Rectal smooth muscle tissue (tissue), 1 donor: ENCODE results near the gene PIAS1.

Experiments
- H3K27ac ChIP-seq: one replicate; pipeline ENCODE4 v1.7.0; 2013; ENCODE audit warnings: low read depth, low read length, inconsistent platforms
- H3K27me3 ChIP-seq: one replicate; pipeline ENCODE4 v1.7.0; 2013; ENCODE audit warnings: low read length; ENCODE audit not compliant: control insufficient read depth, insufficient read depth
- H3K36me3 ChIP-seq: one replicate; pipeline ENCODE4 v1.7.0; 2013; ENCODE audit warnings: low read length; ENCODE audit not compliant: control insufficient read depth, insufficient read depth
- H3K4me1 ChIP-seq: one replicate; pipeline ENCODE4 v1.7.0; 2013; ENCODE audit warnings: low read length; ENCODE audit not compliant: control insufficient read depth, insufficient read depth
- H3K4me3 ChIP-seq: one replicate; pipeline ENCODE4 v1.7.0; 2013; ENCODE audit warnings: low read length
- H3K9ac ChIP-seq: one replicate; pipeline ENCODE4 v1.7.0; 2013; ENCODE audit warnings: low read length

The PIAS1 gene

DNA sequence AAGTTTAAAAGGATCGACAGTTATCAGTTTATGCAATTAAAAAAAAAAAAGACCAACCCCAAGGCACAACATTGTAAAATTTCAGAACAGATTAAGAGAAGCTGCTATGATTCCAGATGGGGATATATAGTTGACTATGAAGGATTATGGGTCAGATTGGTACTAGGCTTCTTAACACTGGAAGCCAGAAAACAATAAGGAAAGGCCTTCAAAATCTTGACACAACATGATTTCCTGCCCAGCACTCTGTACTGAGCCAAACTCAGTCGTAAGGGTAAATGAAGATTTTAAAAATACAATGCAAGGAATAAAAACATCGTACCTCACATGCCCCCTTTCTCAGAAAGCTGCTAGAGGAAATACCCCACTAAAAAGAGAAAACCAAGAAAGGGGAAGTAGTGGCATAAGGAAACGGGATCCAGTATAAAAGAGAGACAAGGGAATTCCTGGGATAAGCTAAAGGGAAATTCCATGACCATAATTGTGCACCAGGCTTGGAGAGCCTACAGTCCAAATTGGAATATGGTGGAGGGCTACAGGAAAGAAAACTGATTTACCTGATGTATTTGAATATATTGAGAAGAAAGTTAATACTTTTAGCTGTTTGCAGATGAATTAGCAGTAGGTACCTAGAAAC is 27.9 kb downstream of the PIAS1 start:
- Histone ChIP-seq H3K9ac (no peak overlapping the region), H3K4me3 (no peak overlapping the region), H3K36me3 (peaks cover 5% of the 10 kb centered on the region), H3K27ac (no peak overlapping the region), H3K4me1 (peaks cover 6% of the 10 kb centered on the region), H3K27me3 (no peaks in the 10 kb centered on the region)

DNA sequence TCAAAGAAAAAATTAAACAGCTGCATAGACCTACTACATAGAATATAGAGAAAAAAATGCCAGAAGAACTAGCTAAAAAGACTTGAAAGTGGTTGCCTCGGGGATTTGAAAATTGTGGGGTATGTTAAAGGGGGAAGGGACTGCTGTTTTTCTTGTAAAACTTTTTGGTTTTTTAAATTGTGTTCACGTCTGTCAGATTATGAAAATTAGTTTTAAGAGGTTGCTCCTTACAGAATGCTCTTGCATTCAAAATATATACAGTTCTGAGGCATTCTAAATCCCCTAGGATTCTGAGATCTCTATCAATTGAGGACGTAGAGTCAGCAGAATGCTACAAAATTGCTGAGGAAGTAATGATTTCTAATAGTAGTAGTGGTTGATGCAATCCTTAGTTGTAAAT is 28.6 kb downstream of the PIAS1 start:
- Histone ChIP-seq H3K4me3 (no peak overlapping the region), H3K36me3 (peaks cover 5% of the 10 kb centered on the region), H3K4me1 (peaks cover 4% of the 10 kb centered on the region), H3K27ac (no peak overlapping the region), H3K27me3 (no peaks in the 10 kb centered on the region), H3K9ac (no peak overlapping the region)

DNA sequence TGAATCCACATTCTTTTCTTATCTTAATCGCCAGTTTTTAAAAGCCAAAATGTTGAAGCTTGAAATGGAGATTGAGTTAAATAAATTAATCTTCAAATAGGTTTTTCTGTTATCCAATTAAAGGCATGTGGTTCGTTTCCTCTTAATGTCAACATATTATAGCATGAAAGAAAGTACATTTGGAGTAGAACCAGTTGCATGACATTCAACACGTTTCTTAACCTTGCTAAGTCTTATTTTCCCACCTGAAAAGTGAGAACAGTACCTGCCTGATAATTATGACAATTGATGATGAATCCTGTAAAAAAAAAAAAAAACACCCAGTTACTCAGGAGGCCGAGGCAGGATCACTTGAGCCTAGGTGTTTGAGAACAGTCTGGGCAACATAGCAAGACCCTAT is 29.3 kb downstream of the PIAS1 start:
- Histone ChIP-seq H3K4me1 (peaks cover 2% of the 10 kb centered on the region), H3K9ac (no peak overlapping the region), H3K4me3 (no peak overlapping the region), H3K36me3 (peaks cover 5% of the 10 kb centered on the region), H3K27me3 (no peaks in the 10 kb centered on the region), H3K27ac (no peak overlapping the region)

DNA sequence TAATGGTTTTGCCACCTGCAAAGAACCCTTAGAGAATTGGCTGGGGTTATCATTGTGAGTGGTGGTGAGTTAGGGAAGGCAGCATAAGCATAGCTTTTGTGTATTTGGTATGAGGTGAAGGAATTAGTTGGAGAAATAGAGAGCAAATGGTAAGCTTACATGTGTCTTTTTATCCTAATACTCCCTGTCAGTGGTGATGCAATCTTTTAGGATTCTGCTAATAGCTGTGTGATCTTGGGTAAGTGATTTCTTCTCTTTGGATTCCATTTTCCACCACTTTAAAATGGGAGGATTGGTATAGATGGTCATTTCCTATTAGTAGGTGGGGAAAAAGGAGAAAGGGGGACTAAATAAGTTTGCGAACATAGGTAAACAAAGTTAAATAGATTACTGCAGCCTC is 30.9 kb downstream of the PIAS1 start:
- no peaks in the 10 kb centered on the region for H3K27me3 ChIP-seq
- H3K4me1 ChIP-seq, result peaks cover 2% of the 10 kb centered on the region
- peaks cover 5% of the 10 kb centered on the region for H3K36me3 ChIP-seq
- H3K4me3 ChIP-seq, result no peak overlapping the region
- no peak overlapping the region for H3K9ac ChIP-seq
- H3K27ac ChIP-seq, result no peak overlapping the region

DNA sequence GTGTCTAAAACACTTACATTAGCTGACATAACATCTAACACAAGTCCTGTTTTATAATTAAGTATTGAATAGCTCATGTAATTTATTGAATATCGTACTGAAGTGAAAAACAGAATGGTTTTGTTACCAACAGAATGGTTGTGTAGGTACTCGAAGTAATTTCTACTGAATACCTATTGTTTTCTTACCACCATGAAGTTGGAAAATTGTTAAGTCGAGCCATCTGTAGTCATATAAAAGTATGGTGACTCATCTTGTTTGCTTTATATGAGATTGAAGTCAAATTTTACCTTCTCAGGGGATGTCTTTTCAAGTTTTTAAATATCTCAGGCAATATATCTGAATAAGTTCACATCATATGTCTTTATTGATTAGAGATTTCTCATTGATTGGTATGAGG is 37.6 kb downstream of the PIAS1 start:
- H3K27me3 ChIP-seq, result no peaks in the 10 kb centered on the region
- H3K27ac ChIP-seq, result no peak overlapping the region
- peaks cover 3% of the 10 kb centered on the region for H3K36me3 ChIP-seq
- no peak overlapping the region for H3K4me3 ChIP-seq
- no peak overlapping the region for H3K9ac ChIP-seq
- peaks cover 3% of the 10 kb centered on the region for H3K4me1 ChIP-seq

DNA sequence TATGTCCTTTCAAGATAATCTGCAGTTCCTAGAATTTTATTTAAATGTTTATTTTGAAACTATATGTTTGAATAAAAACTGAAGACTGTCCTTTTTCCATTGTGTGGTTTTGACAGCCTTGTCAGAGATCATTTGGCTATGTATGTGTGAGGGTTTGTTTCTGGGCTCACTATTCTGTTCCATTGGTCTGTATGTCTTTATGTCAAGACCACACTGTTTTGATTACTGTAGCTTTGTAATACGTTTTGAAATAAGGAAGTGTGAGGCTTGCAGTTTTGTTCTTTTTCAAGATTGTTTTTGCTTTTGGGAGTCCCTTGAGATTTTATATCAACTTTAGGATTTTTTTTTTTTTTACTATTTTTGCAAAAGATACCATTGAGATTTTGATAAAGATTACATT is 42.0 kb downstream of the PIAS1 start:
- Histone ChIP-seq H3K9ac (no peak overlapping the region), H3K4me3 (no peak overlapping the region), H3K27ac (no peak overlapping the region), H3K4me1 (peaks cover 3% of the 10 kb centered on the region), H3K27me3 (no peaks in the 10 kb centered on the region), H3K36me3 (peaks cover 3% of the 10 kb centered on the region)

DNA sequence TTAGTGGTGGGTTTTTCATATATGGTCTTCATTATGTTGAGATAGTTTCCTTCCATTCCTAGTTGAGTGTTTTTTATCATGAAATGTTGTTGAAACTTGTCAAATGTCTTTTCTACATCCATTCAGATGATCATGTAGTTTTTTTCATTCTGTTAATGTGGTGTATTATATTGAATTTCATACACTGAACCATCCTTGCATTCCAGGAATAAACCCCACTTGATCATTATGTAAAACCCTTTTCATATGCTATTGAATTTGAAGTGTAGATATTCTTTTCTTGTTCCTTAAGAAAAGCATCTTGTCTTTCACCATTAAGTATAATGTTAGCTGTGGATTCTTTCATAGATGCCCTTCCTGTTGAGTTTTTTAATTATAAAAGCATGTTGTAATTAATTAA is 42.9 kb downstream of the PIAS1 start:
- H3K36me3 ChIP-seq, result peaks cover 3% of the 10 kb centered on the region

DNA sequence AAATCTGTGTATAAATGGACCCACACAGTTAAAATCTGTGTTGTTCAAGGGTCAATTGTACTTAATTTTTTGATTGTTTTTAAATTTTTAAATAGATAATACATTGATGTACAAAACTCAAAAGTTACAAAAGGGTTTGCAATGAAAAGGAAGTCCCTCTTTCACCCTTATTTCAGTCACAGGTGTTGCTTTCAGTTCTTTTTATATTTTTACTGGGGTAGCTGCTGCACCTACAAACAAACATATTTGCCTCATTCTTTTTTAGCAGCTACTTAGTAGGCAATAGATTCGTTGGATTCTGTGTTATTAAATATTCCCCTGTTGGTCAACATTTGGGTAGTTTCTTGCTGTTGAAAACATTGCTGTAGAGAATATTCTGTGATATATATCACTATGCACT is 44.4 kb downstream of the PIAS1 start:
- H3K27me3 ChIP-seq, result no peaks in the 10 kb centered on the region
- no peak overlapping the region for H3K27ac ChIP-seq
- no peaks in the 10 kb centered on the region for H3K4me1 ChIP-seq
- H3K9ac ChIP-seq, result no peak overlapping the region
- H3K4me3 ChIP-seq, result no peak overlapping the region
- no peaks in the 10 kb centered on the region for H3K36me3 ChIP-seq

More for the DNA sequence above, 42.9 kb downstream of the PIAS1 start:
- H3K27ac ChIP-seq, result no peak overlapping the region
- no peak overlapping the region for H3K4me3 ChIP-seq
- H3K27me3 ChIP-seq, result no peaks in the 10 kb centered on the region
- no peaks in the 10 kb centered on the region for H3K4me1 ChIP-seq
- no peak overlapping the region for H3K9ac ChIP-seq

DNA sequence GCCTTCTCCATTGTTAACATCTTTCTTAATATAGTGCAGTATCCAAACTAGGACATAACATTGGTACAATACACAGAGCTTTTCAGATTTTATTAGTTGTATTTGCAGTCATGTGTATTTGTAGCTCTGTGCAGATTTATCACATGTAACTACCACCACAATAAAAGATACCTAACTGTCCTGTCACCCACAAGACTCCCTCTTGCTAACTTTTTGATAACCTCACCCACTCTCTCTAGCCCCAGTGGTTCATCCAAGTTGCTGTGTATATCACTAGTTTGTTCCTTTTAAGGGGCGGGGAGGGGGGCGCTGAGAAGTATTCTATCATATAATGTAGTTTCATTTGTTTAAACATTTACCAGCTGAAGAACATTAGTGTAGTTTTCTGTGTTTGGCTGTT is 46.1 kb downstream of the PIAS1 start:
- Histone ChIP-seq H3K9ac (no peak overlapping the region), H3K4me3 (no peak overlapping the region), H3K27me3 (no peaks in the 10 kb centered on the region), H3K36me3 (no peaks in the 10 kb centered on the region), H3K4me1 (no peaks in the 10 kb centered on the region), H3K27ac (no peak overlapping the region)

DNA sequence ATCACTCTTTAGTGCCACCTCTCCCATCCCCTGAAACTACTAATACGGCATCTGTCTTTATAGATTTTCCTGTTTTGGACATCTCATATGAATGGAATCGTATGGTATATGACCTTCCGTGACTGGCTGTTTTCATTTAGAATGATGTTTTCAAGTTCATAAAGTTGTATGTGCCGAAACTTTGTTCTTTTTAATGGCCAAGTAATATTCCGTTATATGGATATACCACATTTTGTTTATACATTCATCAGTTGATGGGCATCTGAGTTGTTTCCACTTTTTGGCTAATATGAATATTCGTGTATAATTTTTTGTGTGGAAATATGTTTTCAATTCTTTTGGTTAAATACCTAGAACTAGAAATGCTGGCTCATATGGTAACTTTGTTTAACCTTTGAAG is 49.5 kb downstream of the PIAS1 start:
- H3K4me3 ChIP-seq, result no peak overlapping the region
- H3K27me3 ChIP-seq, result no peaks in the 10 kb centered on the region
- no peaks in the 10 kb centered on the region for H3K36me3 ChIP-seq
- no peaks in the 10 kb centered on the region for H3K4me1 ChIP-seq
- H3K9ac ChIP-seq, result no peak overlapping the region
- H3K27ac ChIP-seq, result no peak overlapping the region

DNA sequence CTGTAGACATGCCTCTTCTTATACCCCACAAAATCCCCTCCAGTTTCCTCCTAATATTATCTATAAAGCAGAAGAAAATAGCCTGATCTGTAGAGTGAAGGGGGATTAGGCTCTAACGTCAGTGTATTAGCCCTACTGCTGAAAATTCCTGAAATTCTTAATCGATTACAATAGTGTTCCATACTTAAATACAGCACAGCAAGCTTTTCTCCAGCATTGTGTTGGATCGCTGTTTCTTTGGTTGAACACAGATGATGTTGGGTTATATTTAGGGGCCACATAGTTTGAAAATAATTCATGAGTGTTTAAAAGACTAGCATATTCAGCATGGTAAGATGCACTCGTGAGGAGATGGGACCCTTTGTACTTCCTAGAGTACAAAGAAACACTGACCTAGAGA is 52.5 kb downstream of the PIAS1 start:
- H3K9ac ChIP-seq, result no peak overlapping the region
- H3K4me3 ChIP-seq, result no peak overlapping the region
- H3K4me1 ChIP-seq, result no peaks in the 10 kb centered on the region
- H3K27ac ChIP-seq, result no peak overlapping the region
- H3K27me3 ChIP-seq, result no peaks in the 10 kb centered on the region
- no peaks in the 10 kb centered on the region for H3K36me3 ChIP-seq

DNA sequence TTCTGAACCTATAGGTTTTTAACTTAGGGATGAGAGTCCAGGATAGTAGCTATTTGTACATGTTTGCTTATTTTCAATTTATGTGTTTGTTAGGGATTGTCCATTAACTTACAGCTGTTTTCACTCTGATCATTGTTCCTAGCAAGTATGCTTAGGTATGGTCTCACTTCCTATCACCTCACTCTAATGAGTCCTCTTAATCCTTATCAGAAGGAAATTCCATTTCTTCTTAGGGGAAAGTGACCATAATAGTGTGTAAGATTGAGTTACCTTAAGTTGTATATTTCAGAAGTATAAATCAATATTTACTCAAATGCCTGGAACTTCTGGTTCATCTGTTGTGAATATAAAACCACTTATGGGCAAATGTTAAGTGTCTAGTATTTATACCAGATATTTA is 53.0 kb downstream of the PIAS1 start:
- H3K27me3 ChIP-seq, result no peaks in the 10 kb centered on the region
- H3K4me1 ChIP-seq, result no peaks in the 10 kb centered on the region
- H3K27ac ChIP-seq, result no peak overlapping the region
- no peak overlapping the region for H3K9ac ChIP-seq
- H3K4me3 ChIP-seq, result no peak overlapping the region
- H3K36me3 ChIP-seq, result no peaks in the 10 kb centered on the region

DNA sequence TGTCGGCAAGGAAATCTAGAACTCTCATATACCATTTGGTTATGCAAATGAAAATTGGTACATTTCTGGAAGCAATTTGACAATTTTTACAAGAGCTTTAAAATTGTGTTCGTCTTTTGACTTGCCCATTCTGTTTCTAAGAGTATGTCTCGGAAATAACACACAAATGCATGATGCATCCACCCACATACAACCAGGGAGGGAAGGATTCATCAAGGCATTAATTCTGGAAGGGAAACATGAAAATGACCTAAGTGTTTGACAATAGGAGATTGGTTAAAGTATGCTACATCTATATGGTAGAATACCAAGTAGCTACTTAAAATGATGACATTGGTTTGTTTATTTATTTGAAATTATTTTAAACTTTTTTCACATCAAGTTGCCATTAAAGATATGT is 58.6 kb downstream of the PIAS1 start:
- H3K27ac ChIP-seq, result no peak overlapping the region
- no peak overlapping the region for H3K9ac ChIP-seq
- H3K36me3 ChIP-seq, result no peaks in the 10 kb centered on the region
- no peak overlapping the region for H3K4me3 ChIP-seq
- H3K4me1 ChIP-seq, result peaks cover 16% of the 10 kb centered on the region
- H3K27me3 ChIP-seq, result no peaks in the 10 kb centered on the region
